ELR (cell line): Measurements from ENCODE around the gene GH1.
A peak's percentile ranks its signal among the peaks of the same experiment; 100 is the strongest.
"Not testable (repeated sequence)": the region's sequence is repeated elsewhere in the genome, so short reads cannot be mapped to it uniquely, and the experiment has no call there.

Experiments used
- DNase-seq: peaks from one replicate; pipeline ENCODE4 v3.0.0-alpha.2; 2015; ENCODE audit warnings: low read depth

Gene GH1

GRCh38 chr17:63896524-63897354, 21.9 kb downstream of the GH1 start, which contains the start of gene CSH1:
Gene CSH1 (minus strand): TSS chr17:63896574. CDS start chr17:63896511, 63 bp downstream.
- not testable (repeated sequence) for DNase-seq

- DNase-seq = not testable (repeated sequence)
Observed at GRCh38 chr17:63894821-63895220, 23.8 kb downstream of the GH1 start.

GRCh38 chr17:63894021-63894420, 24.6 kb downstream of the GH1 start:
- not testable (repeated sequence) for DNase-seq

GRCh38 chr17:63892316-63893037, 26.2 kb downstream of the GH1 start:
- DNase-seq = peak; percentile 40

GRCh38 chr17:63889026-63889848, 29.4 kb downstream of the GH1 start:
- DNase-seq = peak; percentile 68

GRCh38 chr17:63885119-63885518, 33.5 kb downstream of the GH1 start:
- not testable (repeated sequence) for DNase-seq

- DNase-seq = not testable (repeated sequence)
Observed at GRCh38 chr17:63882626-63883126, 36.0 kb downstream of the GH1 start.

GRCh38 chr17:63881935-63882601, 36.6 kb downstream of the GH1 start, which contains the start of gene GH2:
Gene GH2 (minus strand): TSS chr17:63881944. CDS start chr17:63881801, 143 bp downstream.
- peak; percentile 78 for DNase-seq

- peak; percentile 12 for DNase-seq
Observed at GRCh38 chr17:63881337-63881736, 37.3 kb downstream of the GH1 start.

- no peak for DNase-seq
Observed at GRCh38 chr17:63880706-63881105, 37.9 kb downstream of the GH1 start.

- DNase-seq = not testable (repeated sequence)
Observed at GRCh38 chr17:63878413-63878812, 40.2 kb downstream of the GH1 start.

GRCh38 chr17:63874693-63875092, 43.9 kb downstream of the GH1 start:
- DNase-seq = not testable (repeated sequence)

- not testable (repeated sequence) for DNase-seq
Observed at GRCh38 chr17:63874061-63874626, 44.5 kb downstream of the GH1 start.

GRCh38 chr17:63873577-63873976, 45.1 kb downstream of the GH1 start, which contains the start of gene CSH2:
Gene CSH2 (minus strand): TSS chr17:63873677. CDS start chr17:63873614, 63 bp downstream.
- DNase-seq = not testable (repeated sequence)

- DNase-seq = peak; percentile 44
Observed at GRCh38 chr17:63871646-63872365, 46.8 kb downstream of the GH1 start.

- DNase-seq = not testable (repeated sequence)
Observed at GRCh38 chr17:63870292-63870665, 48.4 kb downstream of the GH1 start.

GRCh38 chr17:63869491-63870291, 48.9 kb downstream of the GH1 start:
- peak; percentile 39 for DNase-seq
